Measurements from ENCODE around the gene ALS2CL. TPM values are rescaled to one million over a fixed set of nuclear protein-coding genes. Genes with fewer than 3 reads are reported as not detected.
A peak's percentile ranks its signal among the peaks of the same experiment; 100 is the strongest.
"Not testable (repeated sequence)": the region's sequence is repeated elsewhere in the genome, so short reads cannot be mapped to it uniquely, and the experiment has no call there.

ALS2CL gene
- total and polyA plus RNA-seq, 8 donors, result 7.6 to 74.4 (median 12.7) TPM

DNA sequence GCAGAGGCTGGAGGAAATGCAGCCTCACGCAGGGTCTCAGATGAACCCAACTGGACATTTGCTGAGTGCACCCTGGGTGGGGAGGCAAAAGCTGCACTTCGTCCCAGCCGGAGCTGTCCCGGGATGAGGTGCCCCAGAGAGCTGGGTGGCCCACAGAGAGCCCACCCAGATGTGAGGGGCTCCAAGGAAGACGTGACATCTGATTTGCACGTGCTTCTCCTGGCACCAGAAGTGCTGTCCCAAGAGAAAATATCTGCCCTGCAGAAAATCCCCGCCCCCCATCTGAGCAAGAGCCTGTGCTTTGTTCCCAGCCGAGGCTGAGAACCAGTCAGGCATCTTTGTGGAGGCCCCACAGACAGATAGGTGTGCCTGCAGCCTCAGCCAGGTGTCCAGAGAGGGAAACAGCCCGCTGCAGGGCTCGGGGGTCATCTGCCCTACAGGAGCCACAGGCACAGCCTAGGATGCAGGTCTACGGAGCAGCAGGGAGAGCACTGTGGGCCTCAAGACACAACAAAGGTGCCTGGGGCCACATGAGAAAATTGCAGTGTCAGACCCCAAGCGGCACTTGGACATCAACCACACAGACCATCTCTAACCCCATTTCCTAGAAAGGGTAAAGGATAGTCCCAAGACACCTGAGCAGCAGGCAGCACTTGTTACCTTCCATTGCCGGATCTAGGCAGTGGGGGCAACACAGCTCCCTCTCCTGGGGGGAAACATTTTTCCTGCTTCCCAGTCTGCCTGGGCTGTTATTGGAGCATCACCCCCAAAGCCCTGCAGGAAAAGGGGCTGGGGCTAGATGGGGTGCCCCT, 13.5 kb upstream of the ALS2CL start:
- DNase-seq (no peak), ATAC-seq (no peak)
- Histone ChIP-seq H3K4me1 (no peaks in the 10 kb centered on the region), H3K9me3 (no peaks in the 10 kb centered on the region), H3K27ac (no peak overlapping the region), H3K27me3 (peaks cover 0 to 21% of the 10 kb centered on the region in 2 donors), H3K4me3 (no peak overlapping the region), H3K36me3 (no peaks in the 10 kb centered on the region)
- intact Hi-C loops (cut with DNase I), result loop anchor here in 1 of 2 donors (5.0 kb wide), 1 partner anchor 200 kb away; no protein-coding TSS in a partner anchor
- TF ChIP-seq, protein P1, sequence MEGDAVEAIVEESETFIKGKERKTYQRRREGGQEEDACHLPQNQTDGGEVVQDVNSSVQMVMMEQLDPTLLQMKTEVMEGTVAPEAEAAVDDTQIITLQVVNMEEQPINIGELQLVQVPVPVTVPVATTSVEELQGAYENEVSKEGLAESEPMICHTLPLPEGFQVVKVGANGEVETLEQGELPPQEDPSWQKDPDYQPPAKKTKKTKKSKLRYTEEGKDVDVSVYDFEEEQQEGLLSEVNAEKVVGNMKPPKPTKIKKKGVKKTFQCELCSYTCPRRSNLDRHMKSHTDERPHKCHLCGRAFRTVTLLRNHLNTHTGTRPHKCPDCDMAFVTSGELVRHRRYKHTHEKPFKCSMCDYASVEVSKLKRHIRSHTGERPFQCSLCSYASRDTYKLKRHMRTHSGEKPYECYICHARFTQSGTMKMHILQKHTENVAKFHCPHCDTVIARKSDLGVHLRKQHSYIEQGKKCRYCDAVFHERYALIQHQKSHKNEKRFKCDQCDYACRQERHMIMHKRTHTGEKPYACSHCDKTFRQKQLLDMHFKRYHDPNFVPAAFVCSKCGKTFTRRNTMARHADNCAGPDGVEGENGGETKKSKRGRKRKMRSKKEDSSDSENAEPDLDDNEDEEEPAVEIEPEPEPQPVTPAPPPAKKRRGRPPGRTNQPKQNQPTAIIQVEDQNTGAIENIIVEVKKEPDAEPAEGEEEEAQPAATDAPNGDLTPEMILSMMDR (IDR thresholded peaks at IDR 0.05), result no peak

DNA sequence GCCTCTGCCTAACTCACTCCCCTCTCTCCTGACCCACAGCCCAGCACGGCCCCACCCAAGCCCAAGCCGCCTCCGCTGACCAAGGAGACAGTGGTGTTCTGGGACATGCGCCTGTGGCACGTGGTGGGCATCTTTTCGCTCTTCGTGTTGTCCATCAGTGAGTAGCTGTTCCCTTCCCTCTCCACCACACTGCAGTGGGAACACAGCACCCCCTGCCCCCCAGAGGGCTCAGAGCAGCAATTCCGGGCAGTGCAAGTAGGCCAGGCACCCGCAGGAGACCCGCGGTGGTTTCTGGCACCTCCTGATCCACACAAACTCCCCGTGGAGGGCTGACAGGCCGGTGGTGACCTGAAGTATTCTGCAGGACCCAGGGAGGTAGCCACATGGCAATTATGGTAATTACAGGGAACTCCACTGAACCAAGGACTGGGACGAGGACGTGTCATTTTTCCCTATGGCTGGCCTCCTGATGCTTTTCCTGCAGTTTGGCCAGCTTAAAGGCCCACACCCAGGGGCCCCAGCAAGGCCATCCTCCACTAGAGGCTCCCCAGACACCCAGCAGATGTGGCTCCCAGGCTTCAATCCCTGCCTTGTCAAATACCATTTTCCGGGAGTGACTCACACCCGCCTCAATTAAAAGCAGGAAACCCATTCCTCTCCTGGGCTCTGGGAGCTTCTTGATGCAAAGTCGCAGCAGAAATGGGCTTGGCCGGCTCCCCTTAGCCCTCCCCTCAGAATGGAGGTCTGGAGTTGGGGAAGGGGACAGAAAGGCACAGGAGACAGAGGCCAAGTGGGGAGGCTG, 12.5 kb upstream of the ALS2CL start:
- H3K9me3 ChIP-seq, result no peaks in the 10 kb centered on the region
- H3K27ac ChIP-seq, result no peak overlapping the region
- no peaks in the 10 kb centered on the region for H3K36me3 ChIP-seq
- peak in 2 of 4 donors; percentile 27 to 67 for DNase-seq
- peaks cover 6 to 31% of the 10 kb centered on the region in 2 donors for H3K27me3 ChIP-seq
- ATAC-seq, result no peak
- intact Hi-C loops (cut with DNase I), result loop anchor here in 1 of 2 donors (5.0 kb wide), 1 partner anchor 201 kb away; no protein-coding TSS in a partner anchor
- peaks cover 0 to 9% of the 10 kb centered on the region in 2 donors for H3K4me1 ChIP-seq
- no peak overlapping the region for H3K4me3 ChIP-seq
- TF ChIP-seq, protein P1 (IDR thresholded peaks at IDR 0.05), result no peak

DNA sequence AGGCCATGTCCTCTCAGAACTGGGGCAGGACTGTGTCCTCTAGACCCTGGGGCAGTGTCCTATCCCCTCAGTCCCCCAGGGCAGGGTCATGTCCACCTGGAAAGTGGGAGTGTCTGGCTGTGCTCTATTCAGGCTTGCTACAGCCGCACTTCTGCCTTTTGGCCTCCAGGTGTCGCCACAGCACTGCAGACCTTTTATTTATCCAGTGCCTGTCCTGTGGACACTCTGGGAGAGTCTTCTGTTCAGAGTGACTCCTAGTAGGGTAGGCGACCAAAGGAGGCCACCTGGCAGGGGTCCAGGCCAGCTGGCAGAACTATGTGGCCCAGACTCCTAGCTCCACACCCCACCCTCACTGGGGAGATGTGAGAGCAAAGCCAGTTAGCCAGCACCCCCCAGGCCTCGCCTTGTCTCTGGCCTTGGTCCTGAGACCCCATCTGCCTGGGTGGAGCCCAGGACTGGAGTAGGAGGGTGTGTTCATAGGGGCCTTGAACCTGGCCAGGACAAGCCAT, 11.6 kb upstream of the ALS2CL start:
- no peak overlapping the region for H3K4me3 ChIP-seq
- intact Hi-C loops (cut with DNase I), result loop anchor here in 1 of 2 donors (5.0 kb wide), 1 partner anchor 202 kb away; no protein-coding TSS in a partner anchor
- no peaks in the 10 kb centered on the region for H3K9me3 ChIP-seq
- no peak overlapping the region for H3K27ac ChIP-seq
- peak; percentile 93 for ATAC-seq
- H3K27me3 ChIP-seq, result peaks cover 6 to 39% of the 10 kb centered on the region in 2 donors
- H3K4me1 ChIP-seq, result peaks cover 1 to 18% of the 10 kb centered on the region in 2 donors
- peak; percentile 63 to 85 (median 71) for DNase-seq
- H3K36me3 ChIP-seq, result no peaks in the 10 kb centered on the region
- TF ChIP-seq, protein P1 (IDR thresholded peaks at IDR 0.05), result peak; percentile 97 to 98

DNA sequence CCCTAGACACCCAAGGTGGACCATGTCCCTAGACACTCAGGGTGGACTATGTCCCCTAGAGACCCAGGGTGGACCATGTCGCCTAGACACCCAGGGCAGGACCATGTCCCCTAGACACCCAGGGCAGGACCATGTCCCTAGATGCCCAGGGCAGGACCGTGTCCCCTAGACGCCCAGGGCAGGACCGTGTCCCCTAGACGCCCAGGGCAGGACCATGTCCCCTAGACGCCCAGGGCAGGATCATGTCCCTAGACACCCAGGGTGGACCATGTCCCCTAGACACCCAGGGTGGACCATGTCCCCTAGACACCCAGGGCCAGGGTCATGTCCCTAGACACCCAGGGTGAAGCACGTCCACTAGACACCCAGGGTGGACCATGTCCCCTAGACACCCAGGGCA, 10.9 kb upstream of the ALS2CL start:
- H3K9me3 ChIP-seq; ATAC-seq; intact Hi-C loops (cut with DNase I): not testable (repeated sequence)

DNA sequence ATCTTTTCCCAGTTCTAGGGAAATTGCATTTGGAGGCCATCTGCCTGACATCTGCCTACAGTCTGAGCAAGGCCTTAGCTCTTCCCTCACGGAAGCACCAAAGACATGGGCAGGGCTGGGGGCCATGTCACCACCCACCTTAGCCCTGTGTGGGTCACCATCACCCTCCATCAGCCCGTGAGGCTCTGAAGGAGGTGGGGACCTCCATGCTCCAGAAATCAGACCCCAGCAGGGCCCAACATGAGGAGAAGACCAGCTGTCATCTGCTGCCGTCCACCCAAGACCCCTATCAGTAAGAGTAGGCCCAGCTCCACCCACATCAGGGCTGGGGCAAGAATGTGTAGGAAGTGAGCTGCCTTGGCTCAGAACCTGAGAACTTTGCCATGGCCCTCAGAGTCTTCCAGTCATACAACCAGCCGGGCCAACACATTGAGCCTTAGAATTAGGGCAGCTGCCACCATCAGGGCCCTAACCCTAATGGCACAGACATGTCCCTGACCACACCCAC, 9.6 kb upstream of the ALS2CL start:
- TF ChIP-seq, protein P1 (IDR thresholded peaks at IDR 0.05), result no peak
- intact Hi-C loops (cut with DNase I), result no loop called here
- H3K27me3 ChIP-seq, result peaks cover 6 to 39% of the 10 kb centered on the region in 2 donors
- H3K36me3 ChIP-seq, result no peaks in the 10 kb centered on the region
- peaks cover 6 to 28% of the 10 kb centered on the region in 2 donors for H3K4me1 ChIP-seq
- H3K27ac ChIP-seq, result no peak overlapping the region
- H3K9me3 ChIP-seq, result no peaks in the 10 kb centered on the region
- DNase-seq (peak in 1 of 4 donors; percentile 31), ATAC-seq (no peak)
- H3K4me3 ChIP-seq, result no peak overlapping the region

More for the DNA sequence above, 10.9 kb upstream of the ALS2CL start:
- peak in 1 of 4 donors; percentile 31 for DNase-seq
- Histone ChIP-seq H3K4me1 (peaks cover 6 to 25% of the 10 kb centered on the region in 2 donors), H3K27me3 (peaks cover 6 to 39% of the 10 kb centered on the region in 2 donors)
- not testable (repeated sequence) for H3K27ac ChIP-seq, H3K4me3 ChIP-seq, H3K36me3 ChIP-seq
